ENCODE data around the gene COL8A1.

The COL8A1 gene

GRCh38 chr3:99637368-99638111 lies 854 bp upstream of the COL8A1 start:
- peak overlapping the region; percentile 60 for H3K4me3 ChIP-seq (ENCODE audit: low read depth, low read length)

GRCh38 chr3:99639579-99639978 lies 1.2 kb downstream of the COL8A1 start:
- no peak overlapping the region for H3K4me3 ChIP-seq (ENCODE audit: low read depth, low read length)

GRCh38 chr3:99640214-99640851 lies 1.9 kb downstream of the COL8A1 start:
- H3K4me3 ChIP-seq (ENCODE audit: low read depth, low read length), result no peak overlapping the region

- H3K4me3 ChIP-seq (ENCODE audit: low read depth, low read length), result no peak overlapping the region
Measured at GRCh38 chr3:99641480-99641879, 3.1 kb downstream of the COL8A1 start.

- H3K4me3 ChIP-seq (ENCODE audit: low read depth, low read length), result no peak overlapping the region
Measured at GRCh38 chr3:99641982-99642381, 3.6 kb downstream of the COL8A1 start.

GRCh38 chr3:99644017-99644416 lies 5.6 kb downstream of the COL8A1 start:
- H3K4me3 ChIP-seq (ENCODE audit: low read depth, low read length), result no peak overlapping the region

- H3K4me3 ChIP-seq (ENCODE audit: low read depth, low read length), result no peak overlapping the region
Measured at GRCh38 chr3:99644746-99645145, 6.4 kb downstream of the COL8A1 start.

- H3K4me3 ChIP-seq (ENCODE audit: low read depth, low read length), result no peak overlapping the region
Measured at GRCh38 chr3:99645277-99646106, 7.1 kb downstream of the COL8A1 start.

- H3K4me3 ChIP-seq (ENCODE audit: low read depth, low read length), result no peak overlapping the region
Measured at GRCh38 chr3:99646107-99646435, 7.7 kb downstream of the COL8A1 start.

- H3K4me3 ChIP-seq (ENCODE audit: low read depth, low read length), result no peak overlapping the region
Measured at GRCh38 chr3:99647081-99647480, 8.7 kb downstream of the COL8A1 start.

GRCh38 chr3:99648101-99648500 lies 9.7 kb downstream of the COL8A1 start:
- H3K4me3 ChIP-seq (ENCODE audit: low read depth, low read length), result no peak overlapping the region

GRCh38 chr3:99648516-99648915 lies 10.1 kb downstream of the COL8A1 start:
- H3K4me3 ChIP-seq (ENCODE audit: low read depth, low read length), result no peak overlapping the region

GRCh38 chr3:99651531-99651930 lies 13.1 kb downstream of the COL8A1 start:
- H3K4me3 ChIP-seq (ENCODE audit: low read depth, low read length), result no peak overlapping the region

GRCh38 chr3:99656624-99657023 lies 18.2 kb downstream of the COL8A1 start:
- H3K4me3 ChIP-seq (ENCODE audit: low read depth, low read length), result no peak overlapping the region

- no peak overlapping the region for H3K4me3 ChIP-seq (ENCODE audit: low read depth, low read length)
Measured at GRCh38 chr3:99658274-99658673, 19.9 kb downstream of the COL8A1 start.

- H3K4me3 ChIP-seq (ENCODE audit: low read depth, low read length), result no peak overlapping the region
Measured at GRCh38 chr3:99659032-99659431, 20.6 kb downstream of the COL8A1 start.

- H3K4me3 ChIP-seq (ENCODE audit: low read depth, low read length), result no peak overlapping the region
Measured at GRCh38 chr3:99659951-99660350, 21.6 kb downstream of the COL8A1 start.

GRCh38 chr3:99662838-99663570 lies 24.6 kb downstream of the COL8A1 start:
- no peak overlapping the region for H3K4me3 ChIP-seq (ENCODE audit: low read depth, low read length)

GRCh38 chr3:99663977-99664376 lies 25.6 kb downstream of the COL8A1 start:
- no peak overlapping the region for H3K4me3 ChIP-seq (ENCODE audit: low read depth, low read length)

- H3K4me3 ChIP-seq (ENCODE audit: low read depth, low read length), result no peak overlapping the region
Measured at GRCh38 chr3:99665017-99665416, 26.6 kb downstream of the COL8A1 start.

GRCh38 chr3:99666201-99666600 lies 27.8 kb downstream of the COL8A1 start:
- H3K4me3 ChIP-seq (ENCODE audit: low read depth, low read length), result no peak overlapping the region

All from iPS-11a (cell line).